Measurements from ENCODE around the gene MLYCD.

MLYCD gene

DNA sequence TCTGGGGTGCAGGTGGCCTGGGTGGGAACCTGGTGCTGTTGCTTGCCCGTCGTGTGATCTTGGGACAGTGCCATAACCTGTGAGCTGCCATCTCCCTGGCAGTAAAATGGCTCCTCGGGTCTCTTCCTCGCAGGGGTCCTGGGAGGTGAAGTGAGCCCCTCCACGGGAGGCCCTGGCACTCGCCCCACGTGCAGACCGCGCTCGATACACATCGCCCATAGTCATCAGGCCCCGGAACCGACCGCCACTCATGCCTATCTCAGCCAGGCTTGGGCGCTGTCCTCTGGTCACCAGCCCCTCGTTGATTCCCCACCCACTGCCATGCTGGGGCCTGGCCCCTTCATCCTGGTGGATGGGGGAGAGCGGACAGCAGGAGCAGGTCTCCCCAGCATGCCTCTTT lies 32.6 kb downstream of the MLYCD start:
- DNase-seq (ENCODE audit: low spot score) (no peak), ATAC-seq (ENCODE audit: low read depth) (no peak)
- H3K9me3 ChIP-seq (ENCODE audit: severe bottlenecking): no peaks in the 10 kb centered on the region
- H3K27ac ChIP-seq (ENCODE audit: poor library complexity, severe bottlenecking): no peak overlapping the region
- H3K36me3 ChIP-seq (ENCODE audit: low read depth): no peaks in the 10 kb centered on the region
- peaks cover 22% of the 10 kb centered on the region for H3K4me1 ChIP-seq (ENCODE audit: insufficient read depth, poor library complexity, severe bottlenecking)
- no peaks in the 10 kb centered on the region for H3K27me3 ChIP-seq (ENCODE audit: insufficient read depth, poor library complexity, severe bottlenecking)
- TF ChIP-seq, protein P1, sequence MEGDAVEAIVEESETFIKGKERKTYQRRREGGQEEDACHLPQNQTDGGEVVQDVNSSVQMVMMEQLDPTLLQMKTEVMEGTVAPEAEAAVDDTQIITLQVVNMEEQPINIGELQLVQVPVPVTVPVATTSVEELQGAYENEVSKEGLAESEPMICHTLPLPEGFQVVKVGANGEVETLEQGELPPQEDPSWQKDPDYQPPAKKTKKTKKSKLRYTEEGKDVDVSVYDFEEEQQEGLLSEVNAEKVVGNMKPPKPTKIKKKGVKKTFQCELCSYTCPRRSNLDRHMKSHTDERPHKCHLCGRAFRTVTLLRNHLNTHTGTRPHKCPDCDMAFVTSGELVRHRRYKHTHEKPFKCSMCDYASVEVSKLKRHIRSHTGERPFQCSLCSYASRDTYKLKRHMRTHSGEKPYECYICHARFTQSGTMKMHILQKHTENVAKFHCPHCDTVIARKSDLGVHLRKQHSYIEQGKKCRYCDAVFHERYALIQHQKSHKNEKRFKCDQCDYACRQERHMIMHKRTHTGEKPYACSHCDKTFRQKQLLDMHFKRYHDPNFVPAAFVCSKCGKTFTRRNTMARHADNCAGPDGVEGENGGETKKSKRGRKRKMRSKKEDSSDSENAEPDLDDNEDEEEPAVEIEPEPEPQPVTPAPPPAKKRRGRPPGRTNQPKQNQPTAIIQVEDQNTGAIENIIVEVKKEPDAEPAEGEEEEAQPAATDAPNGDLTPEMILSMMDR (IDR thresholded peaks at IDR 0.05; ENCODE audit: poor library complexity, severe bottlenecking): no peak
- H3K4me3 ChIP-seq (ENCODE audit: severe bottlenecking): no peak overlapping the region

DNA sequence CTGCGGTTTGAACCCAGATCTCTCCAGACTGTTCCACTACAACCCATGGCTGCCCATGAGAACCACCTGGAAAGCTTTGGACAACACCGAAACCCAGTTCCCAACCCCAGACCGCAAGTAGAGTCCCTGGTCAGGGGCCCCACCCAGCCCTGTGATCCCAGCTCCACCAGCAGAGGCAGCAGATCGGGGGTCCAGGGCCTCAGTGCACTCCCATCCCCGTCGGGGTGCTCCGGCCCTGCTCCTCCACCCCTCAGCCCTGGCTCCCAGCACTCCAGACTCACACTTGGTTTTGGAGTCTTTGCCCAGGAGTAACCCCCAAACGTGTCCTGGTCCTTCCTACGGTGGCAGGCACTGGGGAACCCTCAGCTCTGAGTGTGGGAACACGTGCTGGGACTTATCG lies 33.4 kb downstream of the MLYCD start:
- TF ChIP-seq, protein P1 (IDR thresholded peaks at IDR 0.05; ENCODE audit: poor library complexity, severe bottlenecking): no peak
- H3K27me3 ChIP-seq (ENCODE audit: insufficient read depth, poor library complexity, severe bottlenecking): no peaks in the 10 kb centered on the region
- H3K4me1 ChIP-seq (ENCODE audit: insufficient read depth, poor library complexity, severe bottlenecking): peaks cover 17% of the 10 kb centered on the region
- no peaks in the 10 kb centered on the region for H3K9me3 ChIP-seq (ENCODE audit: severe bottlenecking)
- H3K36me3 ChIP-seq (ENCODE audit: low read depth): no peaks in the 10 kb centered on the region
- H3K27ac ChIP-seq (ENCODE audit: poor library complexity, severe bottlenecking): no peak overlapping the region
- H3K4me3 ChIP-seq (ENCODE audit: severe bottlenecking): no peak overlapping the region
- DNase-seq (ENCODE audit: low spot score): peak; percentile 67
- no peak for ATAC-seq (ENCODE audit: low read depth)

DNA sequence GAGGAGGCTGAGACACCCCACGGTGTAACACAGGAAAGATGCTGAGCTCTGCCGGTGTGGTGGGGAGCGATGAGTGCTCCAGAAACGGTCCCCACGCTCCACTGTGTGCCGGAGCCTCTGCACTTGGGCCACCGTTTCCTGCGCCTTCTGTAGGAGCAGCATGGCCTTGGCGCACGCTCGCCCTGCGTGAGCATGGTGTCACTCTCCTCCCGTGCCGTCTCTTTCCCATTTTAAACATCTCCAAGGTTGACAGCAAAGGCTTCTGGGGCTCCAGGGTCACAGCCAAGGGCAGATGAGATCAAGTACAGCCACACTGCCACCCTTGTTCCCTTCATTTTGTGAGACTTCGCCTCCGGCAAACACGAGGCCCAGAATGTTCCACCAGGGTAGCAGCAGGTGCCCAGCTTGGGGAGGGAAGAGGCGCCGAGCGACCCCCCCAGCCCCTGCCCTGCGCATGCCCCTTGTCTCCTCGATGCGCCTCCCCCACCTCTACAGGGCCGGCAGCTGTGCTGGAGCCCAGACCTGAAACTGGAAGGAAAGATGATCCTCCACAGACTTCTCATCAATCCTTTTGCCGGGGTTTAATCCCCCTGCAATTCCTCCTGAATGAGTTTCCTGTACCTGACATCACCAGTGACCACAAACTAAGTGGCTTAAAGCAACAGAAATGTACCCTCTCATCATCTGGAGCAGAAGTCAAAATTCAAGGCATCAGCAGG lies 34.2 kb downstream of the MLYCD start:
- H3K9me3 ChIP-seq (ENCODE audit: severe bottlenecking): no peaks in the 10 kb centered on the region
- H3K27ac ChIP-seq (ENCODE audit: poor library complexity, severe bottlenecking): no peak overlapping the region
- ATAC-seq (ENCODE audit: low read depth): 0 out of 3 replicates have a peak, but pooled peaks have one; percentile 11
- no peak overlapping the region for H3K4me3 ChIP-seq (ENCODE audit: severe bottlenecking)
- no peaks in the 10 kb centered on the region for H3K36me3 ChIP-seq (ENCODE audit: low read depth)
- no peak for DNase-seq (ENCODE audit: low spot score)
- H3K27me3 ChIP-seq (ENCODE audit: insufficient read depth, poor library complexity, severe bottlenecking): no peaks in the 10 kb centered on the region
- peaks cover 9% of the 10 kb centered on the region for H3K4me1 ChIP-seq (ENCODE audit: insufficient read depth, poor library complexity, severe bottlenecking)
- TF ChIP-seq, protein P1 (IDR thresholded peaks at IDR 0.05; ENCODE audit: poor library complexity, severe bottlenecking): no peak

DNA sequence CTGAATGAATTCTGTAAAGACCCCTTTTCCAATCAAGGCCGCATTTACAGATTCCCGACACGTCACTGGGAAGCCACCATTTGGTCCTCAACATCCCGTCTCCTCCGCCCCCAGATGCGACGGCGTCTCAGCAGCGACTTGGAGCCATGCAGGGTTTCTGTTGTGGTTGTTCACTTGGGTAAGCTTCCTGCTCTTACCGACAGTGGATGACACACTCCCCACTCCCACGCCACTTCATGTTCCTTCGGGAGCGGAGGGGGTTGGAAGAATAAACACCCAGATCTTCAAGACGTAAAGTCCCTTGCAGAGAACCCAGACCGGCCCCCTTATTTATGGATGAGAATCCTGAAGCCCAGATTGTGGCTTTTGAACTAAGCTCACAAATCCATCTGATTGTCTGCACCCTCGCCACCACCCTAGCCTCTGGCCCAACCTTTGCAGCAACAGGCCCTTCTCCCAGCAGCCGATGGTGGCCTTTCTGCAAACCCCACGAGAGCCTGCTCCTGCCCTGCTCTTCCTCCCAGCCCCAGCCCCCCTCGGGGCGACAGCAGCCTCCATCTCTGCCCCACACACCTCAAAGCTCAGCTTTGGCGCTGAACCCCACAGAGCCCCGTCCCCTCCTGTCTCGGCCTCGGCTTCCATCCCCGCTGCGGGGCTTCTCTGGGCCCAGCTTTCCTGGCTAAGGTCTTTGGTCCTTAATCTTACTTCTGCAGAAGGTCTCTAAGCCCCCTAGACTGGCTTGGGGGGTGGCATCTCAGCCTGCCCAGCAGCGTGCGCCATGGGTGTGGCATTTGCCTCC lies 35.2 kb downstream of the MLYCD start:
- Histone ChIP-seq H3K27ac (ENCODE audit: poor library complexity, severe bottlenecking) (no peak overlapping the region), H3K27me3 (ENCODE audit: insufficient read depth, poor library complexity, severe bottlenecking) (no peaks in the 10 kb centered on the region), H3K36me3 (ENCODE audit: low read depth) (no peaks in the 10 kb centered on the region), H3K4me1 (ENCODE audit: insufficient read depth, poor library complexity, severe bottlenecking) (peaks cover 2% of the 10 kb centered on the region), H3K9me3 (ENCODE audit: severe bottlenecking) (no peaks in the 10 kb centered on the region), H3K4me3 (ENCODE audit: severe bottlenecking) (no peak overlapping the region)
- DNase-seq (ENCODE audit: low spot score) (no peak), ATAC-seq (ENCODE audit: low read depth) (no peak)
- TF ChIP-seq, protein P1 (IDR thresholded peaks at IDR 0.05; ENCODE audit: poor library complexity, severe bottlenecking): no peak

DNA sequence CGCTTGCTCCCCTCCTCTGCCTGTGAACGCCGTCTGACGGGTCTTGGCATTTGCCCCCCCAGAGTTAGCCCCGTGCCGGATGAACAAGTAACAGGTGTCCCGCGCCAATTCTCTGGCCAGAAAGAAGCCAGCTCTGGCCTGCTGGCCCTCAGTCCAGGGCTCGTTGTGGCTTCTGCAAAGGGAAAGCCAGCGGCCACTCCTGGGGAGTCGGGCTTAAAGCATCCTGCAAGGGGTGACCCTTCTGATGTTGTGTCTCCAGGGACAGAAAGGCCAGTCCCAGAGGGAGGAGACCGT lies 35.7 kb downstream of the MLYCD start:
- no peaks in the 10 kb centered on the region for H3K9me3 ChIP-seq (ENCODE audit: severe bottlenecking)
- ATAC-seq (ENCODE audit: low read depth): no peak

More for the DNA sequence above, 35.7 kb downstream of the MLYCD start:
- TF ChIP-seq, protein P1 (IDR thresholded peaks at IDR 0.05; ENCODE audit: poor library complexity, severe bottlenecking): no peak
- Histone ChIP-seq H3K4me3 (ENCODE audit: severe bottlenecking) (no peak overlapping the region), H3K4me1 (ENCODE audit: insufficient read depth, poor library complexity, severe bottlenecking) (no peaks in the 10 kb centered on the region), H3K36me3 (ENCODE audit: low read depth) (no peaks in the 10 kb centered on the region), H3K27me3 (ENCODE audit: insufficient read depth, poor library complexity, severe bottlenecking) (no peaks in the 10 kb centered on the region), H3K27ac (ENCODE audit: poor library complexity, severe bottlenecking) (no peak overlapping the region)
- no peak for DNase-seq (ENCODE audit: low spot score)

All from RWPE2 (cell line).